Mesenchymal stem cell (in vitro differentiated cells and primary cell): ENCODE measurements around the gene TMEM184C.

Experiments used
- DNase-seq: peaks from one replicate; pipeline ENCODE4 v3.0.0-alpha.2; 2013
- H2AFZ ChIP-seq: one replicate; pipeline ENCODE4 v1.6.1; 2013; ENCODE audit warnings: low read depth, mild to moderate bottlenecking, control low read depth, inconsistent platforms, low read length, moderate library complexity
- H2AK5ac ChIP-seq: 2 replicates; pipeline ENCODE4 v1.6.1; 2013; ENCODE audit warnings: low read length, moderate library complexity, mild to moderate bottlenecking, inconsistent platforms; ENCODE audit not compliant: severe bottlenecking
- H2BK120ac ChIP-seq: one replicate; pipeline ENCODE4 v1.6.1; 2013; ENCODE audit warnings: low read depth, mild to moderate bottlenecking, inconsistent platforms, low read length, moderate library complexity
- H2BK12ac ChIP-seq, 2 experiments: one replicate each; pipeline ENCODE4 v1.6.1; 2013; ENCODE audit warnings: inconsistent platforms in 2 of 2, low read length in 2 of 2, mild to moderate bottlenecking in 2 of 2, moderate library complexity in 2 of 2, control low read depth in 1 of 2
- H2BK15ac ChIP-seq: one replicate; pipeline ENCODE4 v1.6.1; 2013; ENCODE audit warnings: mild to moderate bottlenecking, low read depth, inconsistent platforms; ENCODE audit not compliant: poor library complexity, severe bottlenecking
- H2BK5ac ChIP-seq: 2 replicates; pipeline ENCODE4 v1.6.1; 2013; ENCODE audit warnings: low read depth, mild to moderate bottlenecking, low read length, control low read depth, inconsistent platforms; ENCODE audit not compliant: poor library complexity, severe bottlenecking
- H3K14ac ChIP-seq, 2 experiments: one replicate each; pipeline ENCODE4 v1.6.1; 2013; ENCODE audit warnings: inconsistent platforms in 2 of 2, low read length in 2 of 2, control low read depth in 1 of 2, mild to moderate bottlenecking in 1 of 2, moderate library complexity in 1 of 2
- H3K18ac ChIP-seq, 2 experiments: one replicate each; pipeline ENCODE4 v1.6.1; 2013; ENCODE audit warnings: inconsistent platforms in 2 of 2, low read length in 2 of 2, control low read depth in 1 of 2, low read depth in 1 of 2, mild to moderate bottlenecking in 1 of 2
- H3K23ac ChIP-seq, 2 experiments: one replicate each; pipeline ENCODE4 v1.6.1; 2013; ENCODE audit warnings: inconsistent platforms in 2 of 2, low read length in 2 of 2, mild to moderate bottlenecking in 2 of 2, moderate library complexity in 2 of 2, control low read depth in 1 of 2
- H3K27ac ChIP-seq: 2 replicates; pipeline ENCODE4 v1.5.1; 2013; ENCODE audit warnings: mild to moderate bottlenecking, moderate library complexity, low read length, control low read depth, inconsistent platforms; ENCODE audit not compliant: poor library complexity, severe bottlenecking
- H3K27me3 ChIP-seq, 2 experiments: 2 replicates each; pipeline versions ENCODE4 v1.6.1 to v1.7.0; 2013; ENCODE audit warnings: low read length in 2 of 2, mild to moderate bottlenecking in 2 of 2, moderate library complexity in 2 of 2, control low read depth in 1 of 2, inconsistent platforms in 1 of 2; ENCODE audit not compliant: control insufficient read depth in 1 of 2, insufficient read depth in 1 of 2
- H3K36me3 ChIP-seq, 2 experiments: 2 replicates each; pipeline versions ENCODE4 v1.6.1 to v1.7.0; 2013; ENCODE audit warnings: low read length in 2 of 2, control low read depth in 1 of 2, inconsistent platforms in 1 of 2, low read depth in 1 of 2, mild to moderate bottlenecking in 1 of 2; ENCODE audit not compliant: insufficient read depth in 2 of 2, control insufficient read depth in 1 of 2
- H3K4ac ChIP-seq, 2 experiments: one replicate each; pipeline ENCODE4 v1.6.1; 2013; ENCODE audit warnings: inconsistent platforms in 2 of 2, low read length in 2 of 2, mild to moderate bottlenecking in 2 of 2, moderate library complexity in 2 of 2, control low read depth in 1 of 2, low read depth in 1 of 2
- H3K4me1 ChIP-seq: 2 replicates; pipeline ENCODE4 v1.6.1; 2013; ENCODE audit warnings: low read depth, low read length, control low read depth; ENCODE audit not compliant: control insufficient read depth, insufficient read depth
- H3K4me2 ChIP-seq: 2 replicates; pipeline ENCODE4 v1.6.1; 2013; ENCODE audit warnings: low read length, mild to moderate bottlenecking, inconsistent platforms; ENCODE audit not compliant: poor library complexity, severe bottlenecking
- H3K4me3 ChIP-seq, 2 experiments: 2 replicates each; pipeline versions ENCODE4 v1.5.1 to v1.7.0; 2013; ENCODE audit warnings: low read length in 2 of 2, mild to moderate bottlenecking in 2 of 2, control low read depth in 1 of 2, low read depth in 1 of 2; ENCODE audit not compliant: insufficient read depth in 1 of 2
- H3K79me1 ChIP-seq: replicated peaks from 2 replicates; pipeline ENCODE4 v1.6.1; 2013; ENCODE audit warnings: mild to moderate bottlenecking, control low read depth, low read length, inconsistent platforms; ENCODE audit not compliant: poor library complexity, severe bottlenecking
- H3K9ac ChIP-seq: 2 replicates; pipeline ENCODE4 v1.7.0; 2013; ENCODE audit warnings: mild to moderate bottlenecking, low read length, moderate library complexity
- H3K9me3 ChIP-seq: 2 replicates; pipeline ENCODE4 v1.7.0; 2013; ENCODE audit warnings: mild to moderate bottlenecking, low read length; ENCODE audit not compliant: control insufficient read depth
- H4K8ac ChIP-seq: one replicate; pipeline ENCODE4 v1.6.1; 2013; ENCODE audit warnings: inconsistent platforms, mild to moderate bottlenecking, low read length, moderate library complexity
- H4K91ac ChIP-seq: one replicate; pipeline ENCODE4 v1.6.1; 2013; ENCODE audit warnings: mild to moderate bottlenecking, low read length, inconsistent platforms
- WGBS: methylation state at CpG from one replicate; pipeline ENCODE4 v1.1.7; 2013; ENCODE audit warnings: mixed read lengths; 5-methylcytosine and 5-hydroxymethylcytosine counted together

The TMEM184C gene

DNA sequence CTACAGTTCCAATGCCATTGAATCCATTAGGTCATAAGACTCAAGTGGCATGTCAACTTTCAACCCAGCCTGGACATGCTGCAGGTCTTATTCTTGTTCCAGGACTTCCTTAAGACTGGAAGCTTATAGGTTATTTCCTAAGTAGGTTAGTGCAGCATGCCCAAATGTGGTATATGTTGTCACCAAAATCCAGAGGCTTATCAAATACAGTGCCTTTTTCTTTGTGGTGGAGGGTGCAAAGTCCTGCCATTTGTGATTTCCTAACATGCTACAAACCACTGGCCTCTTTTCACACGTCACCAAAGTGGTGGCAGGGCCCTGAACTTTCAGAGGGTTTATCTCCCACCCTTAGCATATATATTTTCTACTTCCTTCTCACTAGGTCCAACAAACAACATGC, 9.7 kb upstream of the TMEM184C start:
- Histone ChIP-seq H2BK12ac (no peak overlapping the region), H3K14ac (no peak overlapping the region), H3K9ac (no peak overlapping the region), H3K27me3 (no peaks in the 10 kb centered on the region), H2AFZ (no peak overlapping the region), H3K23ac (no peak overlapping the region), H3K9me3 (no peaks in the 10 kb centered on the region), H4K91ac (no peak overlapping the region), H3K4me2 (no peak overlapping the region), H3K4ac (no peak overlapping the region), H3K27ac (no peak overlapping the region), H4K8ac (no peak overlapping the region), H3K4me3 (no peak overlapping the region), H3K18ac (no peak overlapping the region), H2BK15ac (no peak overlapping the region), H2AK5ac (no peak overlapping the region), H3K36me3 (no peaks in the 10 kb centered on the region), H3K79me1 (no peaks in the 10 kb centered on the region), H3K4me1 (no peaks in the 10 kb centered on the region), H2BK120ac (no peak overlapping the region), H2BK5ac (no peak overlapping the region)
- 69% methylated on average over 1 of the region's 1 CpG for WGBS
- no peak for DNase-seq

DNA sequence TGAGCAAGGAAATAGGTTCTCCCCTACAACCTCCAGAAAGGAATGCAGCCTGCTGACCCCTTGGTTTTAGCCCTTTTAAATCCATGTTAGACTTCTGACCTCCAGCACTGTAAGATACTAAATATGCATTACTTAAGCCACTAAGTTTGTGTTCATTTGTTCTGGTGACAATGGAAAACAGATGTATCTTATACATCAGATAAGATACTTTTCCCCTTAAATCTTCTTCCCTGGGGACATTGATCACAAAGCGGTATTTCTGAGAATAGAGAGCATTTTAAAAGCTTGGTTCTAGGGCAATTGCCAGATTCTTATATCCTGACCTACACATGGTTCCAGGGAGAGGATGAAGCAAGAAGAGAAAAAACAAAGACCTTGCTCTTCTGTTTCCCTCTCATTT, 6.5 kb upstream of the TMEM184C start:
- H4K8ac ChIP-seq = no peak overlapping the region
- H3K18ac ChIP-seq = no peak overlapping the region
- H2BK5ac ChIP-seq = no peak overlapping the region
- no peak for DNase-seq
- no CpG with 5 or more reads among the region's 1 CpG for WGBS
- no peak overlapping the region for H2BK15ac ChIP-seq
- H4K91ac ChIP-seq = no peak overlapping the region
- no peaks in the 10 kb centered on the region for H3K36me3 ChIP-seq
- H3K27ac ChIP-seq = no peak overlapping the region
- no peaks in the 10 kb centered on the region for H3K27me3 ChIP-seq
- H3K4me1 ChIP-seq = no peaks in the 10 kb centered on the region
- no peak overlapping the region for H3K14ac ChIP-seq
- H2AK5ac ChIP-seq = no peak overlapping the region
- H2AFZ ChIP-seq = no peak overlapping the region
- no peak overlapping the region for H3K4me2 ChIP-seq
- no peak overlapping the region for H2BK12ac ChIP-seq
- no peak overlapping the region for H3K4ac ChIP-seq
- H3K23ac ChIP-seq = no peak overlapping the region
- H3K4me3 ChIP-seq = no peak overlapping the region
- no peaks in the 10 kb centered on the region for H3K79me1 ChIP-seq
- H2BK120ac ChIP-seq = no peak overlapping the region
- no peak overlapping the region for H3K9ac ChIP-seq
- H3K9me3 ChIP-seq = no peaks in the 10 kb centered on the region

- Histone ChIP-seq H3K4me2 (peak overlapping the region; percentile 78), H3K27ac (no peak overlapping the region), H3K18ac (no peak overlapping the region), H4K8ac (no peak overlapping the region), H2BK12ac (no peak overlapping the region), H3K4me1 (peaks cover 6% of the 10 kb centered on the region), H2BK15ac (no peak overlapping the region), H4K91ac (no peak overlapping the region), H3K4ac (no peak overlapping the region), H3K9me3 (no peaks in the 10 kb centered on the region), H3K36me3 (peaks cover 0 to 12% of the 10 kb centered on the region in 2 experiments), H2BK5ac (no peak overlapping the region), H2AK5ac (no peak overlapping the region), H3K9ac (no peak overlapping the region), H3K27me3 (no peaks in the 10 kb centered on the region), H2AFZ (peak overlapping the region; percentile 48), H3K4me3 (peak overlapping the region in 1 of 2 experiments; percentile 98), H3K79me1 (peaks cover 6% of the 10 kb centered on the region), H2BK120ac (no peak overlapping the region), H3K23ac (no peak overlapping the region), H3K14ac (no peak overlapping the region)
- 38% methylated on average over 3 of the region's 6 CpGs for WGBS
- DNase-seq = no peak
Observed at GRCh38 chr4:147616849-147617172, 386 bp upstream of the TMEM184C start.

- H2BK120ac ChIP-seq = no peak overlapping the region
- no peak overlapping the region for H2AK5ac ChIP-seq
- H3K4me3 ChIP-seq = peak overlapping the region; percentile 73 to 98
- no peak overlapping the region for H4K8ac ChIP-seq
- H3K4ac ChIP-seq = peak overlapping the region in 1 of 2 experiments; percentile 65
- H3K14ac ChIP-seq = no peak overlapping the region
- H3K4me2 ChIP-seq = peak overlapping the region; percentile 81
- H2BK12ac ChIP-seq = no peak overlapping the region
- H3K79me1 ChIP-seq = peaks cover 11% of the 10 kb centered on the region
- no peaks in the 10 kb centered on the region for H3K9me3 ChIP-seq
- H2AFZ ChIP-seq = no peak overlapping the region
- H3K18ac ChIP-seq = peak overlapping the region in 1 of 2 experiments; percentile 62
- H3K27ac ChIP-seq = peak overlapping the region; percentile 88
- peak overlapping the region in 1 of 2 experiments; percentile 24 for H3K23ac ChIP-seq
- DNase-seq = no peak
- no peaks in the 10 kb centered on the region for H3K27me3 ChIP-seq
- H3K36me3 ChIP-seq = peaks cover 5 to 22% of the 10 kb centered on the region in 2 experiments
- H4K91ac ChIP-seq = no peak overlapping the region
- H2BK5ac ChIP-seq = no peak overlapping the region
- peak overlapping the region; percentile 94 for H3K9ac ChIP-seq
- H3K4me1 ChIP-seq = peaks cover 6% of the 10 kb centered on the region
- 14% methylated on average over 13 of the region's 17 CpGs for WGBS
- no peak overlapping the region for H2BK15ac ChIP-seq
Observed at GRCh38 chr4:147617841-147618691, 869 bp downstream of the TMEM184C start.
